Liver (tissue), 9 donors: ENCODE data around the gene RAB30. TPM values are rescaled to one million over a fixed set of nuclear protein-coding genes. Genes with fewer than 3 reads are reported as not detected.

ENCODE experiments used
- DNase-seq: peaks from one replicate; pipeline ENCODE4 v3.0.0-alpha.2; 2017; ENCODE audit warnings: low spot score
- H3K27ac ChIP-seq, 2 donors: one replicate each; pipeline ENCODE4 v1.7.0; 2013; ENCODE audit warnings: inconsistent platforms in 2 of 2, low read length in 2 of 2, control low read depth in 1 of 2, low read depth in 1 of 2, mild to moderate bottlenecking in 1 of 2
- H3K27me3 ChIP-seq, 4 donors: one replicate each; pipeline versions ENCODE4 v1.6.1 to v1.7.0; 2013; ENCODE audit warnings: low read length in 3 of 4, inconsistent platforms in 1 of 4, mild to moderate bottlenecking in 1 of 4, moderate library complexity in 1 of 4; ENCODE audit not compliant: control insufficient read depth in 4 of 4, insufficient read depth in 4 of 4
- H3K36me3 ChIP-seq, 4 donors: one replicate each; pipeline versions ENCODE4 v1.6.1 to v1.7.0; 2013; ENCODE audit warnings: low read length in 3 of 4, mild to moderate bottlenecking in 3 of 4, low read depth in 1 of 4, moderate library complexity in 1 of 4; ENCODE audit not compliant: control insufficient read depth in 4 of 4, insufficient read depth in 3 of 4
- H3K4me1 ChIP-seq, 4 donors: one replicate each; pipeline versions ENCODE4 v1.6.1 to v1.7.0; 2013; ENCODE audit warnings: low read length in 3 of 4, mild to moderate bottlenecking in 3 of 4, moderate library complexity in 1 of 4; ENCODE audit not compliant: control insufficient read depth in 4 of 4, insufficient read depth in 4 of 4
- H3K4me3 ChIP-seq, 3 donors: one replicate each; pipeline versions ENCODE4 v1.6.1 to v1.7.0; 2013; ENCODE audit warnings: low read length in 3 of 3, control low read depth in 1 of 3, low read depth in 1 of 3, mild to moderate bottlenecking in 1 of 3
- H3K9ac ChIP-seq, 2 donors: one replicate each; pipeline ENCODE4 v1.7.0; 2013; ENCODE audit warnings: low read length in 2 of 2, mild to moderate bottlenecking in 2 of 2, moderate library complexity in 2 of 2, control low read depth in 1 of 2, low read depth in 1 of 2
- H3K9me3 ChIP-seq, 4 donors: one replicate each; pipeline versions ENCODE4 v1.6.1 to v1.7.0; 2013; ENCODE audit warnings: low read length in 3 of 4; ENCODE audit not compliant: control insufficient read depth in 4 of 4
- EGR1 ChIP-seq, 2 donors: IDR thresholded peaks; 2 replicates each; pipeline ENCODE4 v1.6.1; 2016 to 2018; ENCODE audit warnings: antibody characterized with exemption in 2 of 2, low read depth in 2 of 2
- FOXA1 ChIP-seq: IDR thresholded peaks from 2 replicates; pipeline ENCODE4 v1.6.1; 2016; ENCODE audit warnings: antibody characterized with exemption
- FOXA2 ChIP-seq: IDR thresholded peaks from 2 replicates; pipeline ENCODE4 v1.6.1; 2016; ENCODE audit warnings: antibody characterized with exemption
- HNF4A ChIP-seq, 2 donors: conservative IDR thresholded peaks; 2 replicates each; pipeline ENCODE4 v1.6.1; 2016; ENCODE audit warnings: antibody characterized with exemption in 2 of 2, mild to moderate bottlenecking in 2 of 2
- HNF4G ChIP-seq: IDR thresholded peaks from 2 replicates; pipeline ENCODE4 v1.6.1; 2016; ENCODE audit warnings: antibody characterized with exemption
- JUND ChIP-seq, 2 donors: IDR thresholded peaks; 2 replicates each; pipeline ENCODE4 v1.6.1; 2016; ENCODE audit warnings: antibody characterized with exemption in 2 of 2
- RAD21 ChIP-seq, 2 donors: IDR thresholded peaks; 2 replicates each; pipeline ENCODE4 v1.6.1; 2016; ENCODE audit warnings: antibody characterized with exemption in 2 of 2, mild to moderate bottlenecking in 2 of 2
- RXRA ChIP-seq, 2 donors: IDR thresholded peaks; 2 replicates each; pipeline ENCODE4 v1.6.1; 2017 to 2018; ENCODE audit warnings: antibody characterized with exemption in 2 of 2, mild to moderate bottlenecking in 1 of 2
- SP1 ChIP-seq: IDR thresholded peaks from 2 replicates; pipeline ENCODE4 v1.6.1; 2018; ENCODE audit warnings: antibody characterized with exemption, mild to moderate bottlenecking
- TAF1 ChIP-seq: conservative IDR thresholded peaks from 2 replicates; pipeline ENCODE4 v1.6.1; 2016; ENCODE audit warnings: antibody characterized with exemption, mild to moderate bottlenecking
- YY1 ChIP-seq: IDR thresholded peaks from 2 replicates; pipeline ENCODE4 v1.6.1; 2016; ENCODE audit warnings: antibody characterized with exemption, mild to moderate bottlenecking
- WGBS: extraction: QIAGEN DNeasy Blood & Tissue Kit; methylation state at CpG from one replicate; pipeline ENCODE4 v1.1.7; 2013; 5-methylcytosine and 5-hydroxymethylcytosine counted together
- polyA plus RNA-seq, 2 donors: library from polyadenylated mRNA; stranded (reverse) in 1 of 2; unstranded in 1 of 2; fragments of 200-250 nt in 1 of 2; fragments of >200 nt in 1 of 2; fragmentation: Nextera tagmentation in 1 of 2; extraction: Ambion mirVana in 1 of 2; gene quantifications; one replicate each; pipeline versions ENCODE4 v1.2.1 to v1.2.3, GENCODE V29; 2013 to 2015
- total RNA-seq, 2 donors: library from RNA; depleted of rRNA; stranded (reverse); fragments of >200 nt; gene quantifications; one replicate each; pipeline ENCODE4 v1.2.3, GENCODE V29; 2014
- donor health status: healthy.
- donor health status: healthy.
- donor health status: healthy.
- donor health status: healthy.
- donor health status: healthy.

Gene RAB30
- total and polyA plus RNA-seq, 4 donors: 2.4 to 5.4 (median 3.2) TPM

- no peak overlapping the region for H3K27ac ChIP-seq
- H3K27me3 ChIP-seq: no peaks in the 10 kb centered on the region
- H3K4me3 ChIP-seq: no peak overlapping the region
- TF ChIP-seq JUND (IDR thresholded peaks at IDR 0.05): no peak
- no peak for DNase-seq
- H3K9me3 ChIP-seq: no peaks in the 10 kb centered on the region
- no peaks in the 10 kb centered on the region for H3K36me3 ChIP-seq
- H3K9ac ChIP-seq: no peak overlapping the region
- peaks cover 8 to 28% (median 12%) of the 10 kb centered on the region in 4 donors for H3K4me1 ChIP-seq
Observed at GRCh38 chr11:83120327-83120726, 48.6 kb upstream of the RAB30 start.

GRCh38 chr11:83119216-83119615, 47.5 kb upstream of the RAB30 start:
- Histone ChIP-seq H3K36me3 (no peaks in the 10 kb centered on the region), H3K27ac (no peak overlapping the region), H3K27me3 (no peaks in the 10 kb centered on the region), H3K9me3 (no peaks in the 10 kb centered on the region), H3K4me1 (peaks cover 8 to 34% (median 13%) of the 10 kb centered on the region in 4 donors), H3K4me3 (no peak overlapping the region), H3K9ac (no peak overlapping the region)
- no peak for DNase-seq
- 66% methylated on average over 3 of the region's 3 CpGs for WGBS
- TF ChIP-seq YY1: no peak

GRCh38 chr11:83118814-83119213, 47.1 kb upstream of the RAB30 start:
- no peaks in the 10 kb centered on the region for H3K9me3 ChIP-seq
- no peaks in the 10 kb centered on the region for H3K27me3 ChIP-seq
- no peak for DNase-seq
- H3K4me3 ChIP-seq: no peak overlapping the region
- H3K9ac ChIP-seq: no peak overlapping the region
- peaks cover 8 to 34% (median 13%) of the 10 kb centered on the region in 4 donors for H3K4me1 ChIP-seq
- H3K27ac ChIP-seq: peak overlapping the region; percentile 6 to 55
- no peaks in the 10 kb centered on the region for H3K36me3 ChIP-seq
- TF ChIP-seq HNF4A (conservative IDR thresholded peaks at IDR 0.05) (peak in 1 of 2 donors; percentile 24), RXRA (IDR thresholded peaks at IDR 0.05) (no peak), SP1 (peak; percentile 33), EGR1 (IDR thresholded peaks at IDR 0.05; ENCODE audit: low read depth in 2 of 2) (no peak)

DNA sequence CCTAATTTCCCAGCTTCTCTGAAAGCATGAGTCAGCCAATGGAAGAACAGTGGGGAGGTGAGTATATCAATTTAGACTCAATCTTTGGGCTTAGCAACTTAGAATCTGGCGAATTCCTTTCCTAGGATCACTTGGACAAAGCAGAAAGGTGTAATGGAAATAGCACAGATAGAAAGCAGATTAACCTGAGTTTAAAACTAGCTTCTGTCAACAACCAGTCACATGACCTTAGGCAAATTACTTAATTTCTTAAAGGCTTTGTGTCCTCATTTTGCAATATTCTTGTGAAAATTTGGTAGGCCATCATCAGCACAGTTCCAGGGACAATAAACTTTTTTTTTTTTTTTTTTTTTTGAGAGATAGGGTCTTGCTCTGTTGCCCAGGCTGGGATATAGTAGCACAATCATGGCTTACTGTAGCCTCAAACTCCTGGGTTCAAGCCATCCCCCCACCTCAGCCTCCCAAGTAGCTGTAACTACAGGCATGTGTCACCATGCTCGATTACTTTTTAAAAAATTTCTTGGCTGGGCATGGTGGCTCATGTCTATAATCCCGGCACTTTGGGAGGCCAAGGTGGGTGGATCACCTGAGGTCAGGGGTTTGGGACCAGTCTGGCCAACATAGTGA, 44.4 kb upstream of the RAB30 start:
- no peak for DNase-seq
- Histone ChIP-seq H3K36me3 (no peaks in the 10 kb centered on the region), H3K9me3 (no peaks in the 10 kb centered on the region), H3K4me1 (peaks cover 8 to 34% (median 13%) of the 10 kb centered on the region in 4 donors), H3K27ac (no peak overlapping the region), H3K4me3 (peak overlapping the region in 1 of 3 donors; percentile 1), H3K27me3 (no peaks in the 10 kb centered on the region), H3K9ac (no peak overlapping the region)
- no peak for TF ChIP-seq RAD21 (IDR thresholded peaks at IDR 0.05)
- no peak for TF ChIP-seq EGR1 (IDR thresholded peaks at IDR 0.05; ENCODE audit: low read depth in 2 of 2)
- peak in 1 of 2 donors; percentile 17 for TF ChIP-seq HNF4A (conservative IDR thresholded peaks at IDR 0.05)
- TF ChIP-seq FOXA1: peak; percentile 24
- no peak for TF ChIP-seq RXRA (IDR thresholded peaks at IDR 0.05)
- TF ChIP-seq SP1: no peak
- peak in 1 of 2 donors; percentile 17 for TF ChIP-seq JUND (IDR thresholded peaks at IDR 0.05)
- no peak for TF ChIP-seq TAF1
- peak; percentile 77 for TF ChIP-seq FOXA2
- TF ChIP-seq HNF4G: no peak
- 87% methylated on average over 3 of the region's 3 CpGs for WGBS
